GM18519 (cell line): Measurements from ENCODE around the gene LGALSL.
"Not testable (repeated sequence)": the region's sequence is repeated elsewhere in the genome, so short reads cannot be mapped to it uniquely, and the experiment has no call there.

ENCODE experiments used
- ATAC-seq: cut with Tn5 transposase; IDR thresholded peaks from one replicate; pipeline ENCODE4 v1.9.1; 2021; ENCODE audit warnings: mild to moderate bottlenecking, moderate library complexity; ENCODE audit not compliant: unreplicated experiment, low FRiP score

The LGALSL gene

DNA sequence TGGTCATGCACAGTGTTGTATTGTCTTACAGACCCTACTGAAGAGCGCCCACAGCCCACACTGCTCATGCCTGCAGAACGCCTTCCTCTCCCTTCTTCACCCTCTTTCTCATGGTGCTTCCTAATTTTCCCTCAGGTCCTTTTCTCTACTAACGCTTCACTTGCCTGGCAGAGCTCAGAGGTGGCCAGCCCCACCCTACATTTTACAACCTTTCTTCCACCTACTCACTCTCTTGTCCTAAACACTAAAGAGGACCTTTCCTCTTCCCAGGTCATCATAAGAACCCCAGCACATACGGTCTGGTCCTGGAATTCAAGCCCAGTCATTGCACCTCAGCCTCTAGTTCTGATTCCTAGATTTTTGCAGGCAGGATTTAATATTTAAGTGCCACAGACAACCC is 11.7 kb upstream of the LGALSL start:
- no peak for ATAC-seq

DNA sequence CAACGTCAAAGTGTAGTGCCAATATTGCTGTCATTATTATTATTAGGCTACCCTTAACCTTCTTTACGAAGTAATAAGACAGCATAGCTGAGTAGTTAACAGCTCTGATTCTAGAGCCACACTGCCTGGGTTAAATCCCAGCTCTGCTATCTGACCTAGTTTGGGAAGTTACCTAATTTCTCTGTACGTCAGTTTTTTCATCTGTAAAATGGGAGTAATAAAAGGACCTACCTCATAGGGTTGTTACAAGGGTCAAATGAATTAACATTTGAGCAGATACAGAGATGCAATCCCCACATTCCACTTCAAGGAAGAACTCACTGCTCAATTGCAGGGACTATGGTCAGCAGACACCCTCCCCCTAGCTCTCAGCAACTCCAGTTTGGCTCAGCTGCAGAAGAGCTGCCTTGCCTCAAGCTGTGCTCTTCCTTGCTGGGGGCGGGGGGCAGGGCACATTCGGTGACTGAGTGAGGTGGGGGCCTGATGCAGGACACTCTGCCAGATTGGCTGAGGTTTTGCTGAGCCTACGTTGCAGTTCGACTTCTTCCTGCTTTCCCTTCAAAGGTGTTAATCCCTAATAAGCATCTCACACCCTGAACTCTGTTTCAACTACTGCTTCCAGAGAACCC is 11.0 kb upstream of the LGALSL start:
- no peak for ATAC-seq

DNA sequence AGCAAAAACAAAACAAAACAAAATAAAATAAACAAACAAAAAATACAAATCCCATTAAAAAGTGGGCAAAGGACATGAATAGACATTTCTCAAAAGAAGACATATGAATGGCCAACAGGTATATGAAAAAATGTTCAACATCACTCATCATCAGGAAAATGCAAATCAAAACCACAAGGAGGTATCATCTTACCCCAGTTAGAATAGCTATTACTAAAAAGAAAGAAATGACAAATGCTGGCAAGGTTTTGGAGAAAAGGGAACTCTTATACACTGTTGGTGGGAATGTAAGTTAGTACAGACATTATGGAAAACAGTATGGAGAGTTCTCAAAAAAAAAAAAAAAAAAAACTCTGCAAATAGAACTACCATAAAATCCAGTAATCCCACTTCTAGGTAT is 8.0 kb upstream of the LGALSL start:
- ATAC-seq: not testable (repeated sequence)

DNA sequence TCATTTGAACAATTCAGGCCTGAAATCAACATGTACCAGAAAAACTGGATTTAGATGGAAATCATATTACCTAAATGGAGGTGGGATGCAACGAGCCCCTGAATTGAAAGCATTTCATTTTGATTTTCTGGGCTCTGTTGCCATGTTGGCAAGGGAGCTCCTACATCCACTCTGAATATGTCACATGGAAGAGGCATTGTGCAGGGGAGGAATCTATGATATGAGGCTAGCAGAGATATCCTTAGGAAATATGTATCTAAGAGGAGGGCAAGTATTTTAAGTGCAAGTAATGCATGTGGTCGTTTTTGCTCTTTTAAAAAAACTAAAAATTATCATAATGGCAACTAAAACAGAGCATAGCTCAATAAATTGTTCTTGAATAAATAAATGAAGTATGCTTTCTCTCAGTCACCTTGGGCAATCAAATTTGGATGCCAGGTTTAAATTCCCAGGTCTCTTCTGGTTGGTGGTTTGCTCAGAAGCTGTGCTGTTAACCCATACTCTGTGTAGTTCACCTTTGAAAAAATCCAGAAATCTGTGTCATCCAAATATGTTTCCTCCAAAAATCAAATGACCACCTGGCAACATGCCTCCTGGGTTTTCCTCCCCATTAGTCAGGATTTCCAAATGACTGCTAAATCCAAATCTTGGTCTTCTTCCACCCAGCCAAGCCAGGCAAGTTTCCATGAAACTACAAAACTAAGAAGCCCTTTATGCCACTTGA is 6.5 kb upstream of the LGALSL start:
- ATAC-seq: no peak

DNA sequence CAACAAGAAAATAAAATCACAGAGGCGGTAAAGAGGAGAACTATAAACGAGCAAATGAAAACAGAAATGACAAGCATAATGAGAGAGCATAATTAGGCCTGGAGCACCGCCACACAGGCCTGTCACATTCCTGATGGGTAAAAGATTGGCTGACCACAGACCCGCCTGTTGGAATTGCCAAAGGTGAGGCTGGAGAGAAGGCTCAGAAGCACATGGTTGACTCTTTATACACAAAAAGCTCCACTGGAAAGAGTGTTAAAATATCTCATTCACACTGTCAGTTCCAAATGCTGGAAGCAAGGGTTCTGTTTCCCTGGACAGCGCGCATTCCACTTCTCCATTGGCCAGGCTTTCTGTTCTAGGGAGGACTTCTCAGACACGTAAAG is 5.9 kb upstream of the LGALSL start:
- ATAC-seq: no peak

DNA sequence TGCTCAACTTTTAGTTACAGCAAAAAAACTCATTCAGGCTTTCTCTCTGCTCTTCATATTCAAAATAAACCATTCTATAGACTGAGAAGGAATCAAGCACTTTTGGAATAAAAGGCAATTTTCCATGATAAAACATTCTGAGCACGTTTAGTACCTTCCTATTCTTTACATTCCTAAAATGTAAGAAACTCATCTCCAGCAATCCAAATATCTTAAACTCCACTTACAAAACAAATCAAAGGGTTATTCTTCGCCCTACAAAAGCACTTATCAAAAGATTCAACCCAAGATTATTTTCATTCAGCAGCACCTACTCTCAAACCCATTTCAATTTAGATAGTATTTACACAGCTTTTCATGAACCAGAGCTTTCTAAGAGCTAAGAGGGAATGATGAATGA is 2.9 kb upstream of the LGALSL start:
- no peak for ATAC-seq

DNA sequence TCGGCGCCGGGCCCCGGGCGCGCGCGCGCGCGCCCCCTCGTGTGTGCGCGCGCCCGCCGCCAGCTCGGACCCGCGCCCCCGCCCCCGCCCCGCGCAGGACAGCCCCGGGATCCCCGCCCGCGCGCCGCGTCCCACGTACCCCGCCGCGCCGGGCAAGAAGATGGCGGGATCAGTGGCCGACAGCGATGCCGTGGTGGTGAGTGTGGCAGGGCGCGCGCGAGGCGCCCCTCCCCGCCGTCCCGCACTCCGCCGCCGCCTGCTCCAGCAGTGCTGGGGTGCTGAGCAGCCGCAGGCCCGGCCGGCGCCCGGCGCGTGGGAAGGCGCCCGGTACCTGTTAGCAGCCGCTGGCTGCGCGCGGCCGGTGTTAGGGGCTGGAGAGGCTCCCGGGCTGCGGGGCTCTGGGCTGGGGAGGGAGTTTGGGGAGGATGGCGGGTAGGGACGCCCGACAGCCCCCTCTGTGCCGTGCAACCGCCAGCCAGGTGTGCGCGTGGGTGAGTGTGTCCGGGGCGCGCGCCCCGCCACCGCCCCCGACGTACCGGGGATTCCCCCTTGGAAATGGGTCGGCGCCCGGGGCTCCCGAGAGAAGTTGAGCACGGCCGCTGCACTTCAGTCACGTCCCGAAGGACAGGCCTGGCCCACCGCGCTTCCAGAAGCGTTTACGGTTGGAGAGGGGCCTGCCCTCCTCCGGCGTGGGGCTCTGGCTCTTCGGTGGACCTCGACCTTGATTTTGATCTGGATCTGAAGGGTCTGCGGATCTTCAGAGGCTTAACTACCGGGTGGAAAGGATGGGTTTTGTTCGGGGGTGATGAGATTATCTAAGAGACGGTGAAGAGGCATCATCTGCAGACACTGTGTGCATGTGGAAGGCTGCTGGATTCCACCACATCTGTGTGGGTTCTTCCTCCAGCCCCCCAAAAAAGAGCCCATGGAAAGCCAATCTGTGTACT is 697 bp downstream of the LGALSL start:
- ATAC-seq: peak; percentile 34

DNA sequence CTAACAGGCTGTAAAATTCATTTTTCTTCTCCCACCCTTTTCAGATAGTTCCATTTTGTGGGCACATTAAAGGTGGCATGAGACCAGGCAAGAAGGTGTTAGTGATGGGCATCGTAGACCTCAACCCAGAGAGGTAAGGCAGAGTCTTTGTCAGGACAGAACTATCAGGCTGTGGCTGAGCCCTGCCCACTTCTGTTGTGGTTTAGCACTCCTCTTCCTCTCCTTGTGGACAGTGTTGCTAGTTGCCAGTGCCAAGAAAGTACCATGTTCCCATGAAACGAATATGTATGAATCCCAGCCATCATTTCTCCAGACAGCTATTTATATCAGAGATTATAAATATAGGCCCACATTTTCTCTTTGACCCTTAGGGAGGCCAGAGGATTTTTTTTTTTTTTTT is 1.6 kb downstream of the LGALSL start:
- ATAC-seq: no peak

DNA sequence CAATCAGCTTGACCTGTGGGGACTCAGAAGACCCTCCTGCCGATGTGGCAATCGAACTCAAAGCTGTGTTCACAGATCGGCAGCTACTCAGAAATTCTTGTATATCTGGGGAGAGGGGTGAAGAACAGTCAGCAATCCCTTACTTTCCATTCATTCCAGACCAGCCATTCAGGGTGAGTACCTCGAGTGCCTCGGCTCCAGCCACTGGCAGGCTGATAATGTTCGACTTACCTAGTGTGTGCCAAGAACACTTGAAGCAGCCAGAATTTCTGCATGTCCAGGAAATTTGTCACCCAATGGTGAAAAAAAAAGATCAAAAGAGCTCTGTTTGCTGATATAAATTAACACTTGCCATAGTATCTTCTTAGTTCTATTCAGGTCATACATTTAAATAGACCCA is 2.3 kb downstream of the LGALSL start:
- ATAC-seq: no peak

DNA sequence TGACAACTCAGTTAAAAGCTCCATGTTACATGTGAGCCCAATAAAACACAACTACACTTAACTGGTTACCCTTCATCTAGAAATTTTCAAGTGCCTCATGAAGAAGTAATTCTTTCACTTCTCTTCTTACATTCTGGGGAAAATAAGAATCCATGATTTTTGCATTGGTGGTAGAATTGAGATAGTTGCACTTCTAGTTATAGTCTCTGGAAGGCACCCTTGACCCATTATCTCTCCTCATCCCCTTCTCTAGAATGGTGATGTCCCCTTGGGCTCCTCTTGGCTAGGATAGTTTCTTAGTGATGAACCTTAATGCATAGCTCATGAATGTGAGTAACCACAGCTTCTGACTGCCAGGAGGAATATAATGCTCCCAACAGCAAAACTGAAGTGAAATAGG is 3.6 kb downstream of the LGALSL start:
- ATAC-seq: no peak

DNA sequence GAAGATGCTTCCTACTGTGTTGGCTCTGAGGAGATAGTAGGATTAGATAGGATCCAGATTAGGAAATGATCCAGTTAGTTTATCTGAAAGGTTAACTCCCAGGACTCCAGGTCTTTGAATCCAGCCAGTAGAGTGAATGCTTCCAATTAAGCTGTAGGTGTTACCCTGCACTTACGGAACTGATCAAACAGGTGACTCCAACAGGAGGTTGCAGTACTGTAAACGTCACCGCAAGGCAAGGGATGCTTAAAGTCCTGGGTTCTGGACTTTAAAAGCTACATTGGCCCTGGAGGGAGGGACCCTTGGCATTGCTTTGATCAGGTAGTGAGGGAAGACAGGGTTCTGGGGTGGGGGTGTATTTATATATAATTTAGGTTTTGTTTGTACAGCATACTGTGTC is 5.6 kb downstream of the LGALSL start:
- no peak for ATAC-seq

DNA sequence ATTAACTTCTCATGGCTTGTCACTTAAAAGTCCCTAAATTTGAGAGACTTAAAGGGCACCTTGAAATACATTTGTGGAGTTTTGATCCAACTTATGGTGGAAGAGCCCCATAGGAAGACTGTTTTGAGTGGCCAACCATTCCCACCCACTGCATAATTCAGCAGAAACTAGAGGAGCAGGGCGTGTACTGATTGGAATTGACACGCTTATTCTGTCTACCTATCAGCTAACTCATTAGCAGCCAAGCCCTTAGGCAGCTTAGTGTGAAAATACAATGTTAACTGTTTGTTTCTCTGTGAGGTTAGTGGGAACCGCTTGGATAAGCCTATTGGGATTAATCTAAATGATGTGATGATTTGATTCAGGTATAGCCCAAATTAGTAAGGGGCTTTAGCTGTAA is 6.4 kb downstream of the LGALSL start:
- no peak for ATAC-seq

DNA sequence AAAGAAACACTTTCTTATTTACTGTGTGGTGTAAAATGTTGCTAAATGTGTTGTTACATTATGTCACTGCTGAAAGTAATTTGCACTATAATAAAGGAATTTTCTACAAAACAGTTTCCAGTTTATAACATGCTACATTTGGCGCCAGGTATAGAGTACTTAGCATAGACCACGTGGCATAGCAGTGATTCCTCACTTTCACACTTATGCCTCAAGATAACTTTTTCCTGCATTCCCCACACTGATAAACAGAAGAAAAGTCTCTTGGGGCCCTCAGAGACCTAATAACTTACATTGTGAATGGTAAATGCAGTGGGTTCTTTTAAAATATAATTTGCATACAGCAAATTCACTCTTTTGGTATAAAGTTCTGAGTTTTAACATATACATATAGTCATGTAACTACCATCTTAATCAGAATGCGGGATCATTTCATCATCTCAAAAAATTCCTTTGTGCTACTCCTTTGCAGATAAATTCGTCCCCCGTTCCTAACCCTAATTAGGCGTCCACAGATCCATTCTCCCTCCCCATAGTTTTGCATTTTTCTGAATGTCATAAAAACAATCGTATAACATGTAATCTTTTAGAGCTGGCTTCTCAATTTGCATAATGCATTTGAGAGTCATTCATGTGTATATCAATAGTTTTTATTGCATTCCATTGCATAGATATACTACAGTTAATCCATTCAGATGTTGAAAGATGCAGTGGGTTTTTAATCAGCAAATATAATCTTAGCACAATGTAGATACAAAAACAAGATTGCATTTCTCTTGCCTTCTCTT is 7.5 kb downstream of the LGALSL start:
- no peak for ATAC-seq

DNA sequence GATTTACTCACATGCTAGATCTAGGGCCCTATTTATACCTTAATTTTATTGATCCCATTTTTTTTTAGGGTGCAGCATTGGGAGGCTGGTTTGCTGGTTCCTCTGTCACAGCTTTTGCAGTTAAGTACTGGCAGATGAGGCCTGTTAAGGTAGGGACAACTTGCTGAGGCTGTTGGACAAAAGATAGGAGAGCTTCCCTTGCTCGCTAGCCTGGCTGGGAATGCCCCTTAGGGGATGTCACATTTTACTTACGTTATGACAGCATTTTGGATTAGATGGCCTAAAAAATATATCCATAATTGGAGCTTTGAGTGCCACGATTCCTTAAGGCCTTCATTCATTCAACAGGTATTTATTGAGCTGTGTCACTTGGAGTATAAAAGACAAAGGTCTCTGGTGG is 8.2 kb downstream of the LGALSL start:
- no peak for ATAC-seq

DNA sequence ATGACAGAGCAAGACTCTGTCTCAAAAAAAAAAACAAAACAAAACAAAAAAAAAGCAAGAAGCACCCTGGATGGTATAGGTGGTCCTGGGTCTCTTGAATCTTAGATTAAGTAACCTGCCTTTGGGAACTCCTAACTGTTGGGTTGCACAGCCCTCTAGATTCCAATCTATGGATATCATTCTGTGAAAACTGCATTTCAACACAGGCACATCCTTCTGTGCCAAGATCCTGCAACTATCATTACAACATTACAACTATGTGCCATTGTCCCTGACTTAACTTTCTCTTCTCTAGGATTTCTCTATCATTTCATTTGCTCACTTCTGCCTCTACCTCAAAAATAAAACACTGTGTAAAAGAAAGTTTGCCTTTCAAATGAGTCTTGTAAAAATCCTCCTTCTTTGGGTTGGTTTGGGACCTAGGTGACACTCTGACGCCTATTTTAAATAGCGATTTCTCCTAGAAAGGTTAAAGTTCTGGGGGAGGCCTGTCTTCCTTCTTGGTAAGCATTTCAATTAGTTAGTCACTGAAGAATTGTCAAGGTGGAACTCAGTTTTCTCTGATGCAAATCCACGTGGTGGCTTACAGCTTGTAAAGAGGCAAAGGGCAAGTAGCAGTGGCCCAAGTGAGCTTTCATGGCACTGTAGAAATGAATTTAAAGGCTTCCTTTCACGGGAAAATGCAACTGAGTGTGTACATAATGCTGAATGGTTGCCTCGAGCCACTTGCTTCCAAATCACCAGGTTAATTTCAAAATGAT is 9.2 kb downstream of the LGALSL start:
- ATAC-seq: no peak

DNA sequence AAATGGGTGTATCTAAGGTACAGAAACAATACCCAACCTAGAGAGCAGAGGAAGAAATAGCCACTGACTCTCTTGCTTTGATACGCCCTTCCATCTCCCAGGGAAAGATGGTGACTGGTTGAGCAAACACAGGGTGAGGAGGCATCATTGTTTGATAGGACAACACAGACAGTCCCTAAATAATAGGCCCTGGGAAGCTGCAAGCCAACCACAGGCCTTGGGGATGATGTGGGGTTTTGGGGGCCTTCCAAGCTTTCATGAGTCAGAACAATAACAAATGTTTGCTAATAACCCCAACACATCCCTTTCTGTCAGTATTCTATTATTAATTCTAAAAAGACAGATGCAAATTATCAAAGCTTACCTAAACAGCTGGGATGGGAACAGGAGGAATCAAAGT is 9.8 kb downstream of the LGALSL start:
- no peak for ATAC-seq

DNA sequence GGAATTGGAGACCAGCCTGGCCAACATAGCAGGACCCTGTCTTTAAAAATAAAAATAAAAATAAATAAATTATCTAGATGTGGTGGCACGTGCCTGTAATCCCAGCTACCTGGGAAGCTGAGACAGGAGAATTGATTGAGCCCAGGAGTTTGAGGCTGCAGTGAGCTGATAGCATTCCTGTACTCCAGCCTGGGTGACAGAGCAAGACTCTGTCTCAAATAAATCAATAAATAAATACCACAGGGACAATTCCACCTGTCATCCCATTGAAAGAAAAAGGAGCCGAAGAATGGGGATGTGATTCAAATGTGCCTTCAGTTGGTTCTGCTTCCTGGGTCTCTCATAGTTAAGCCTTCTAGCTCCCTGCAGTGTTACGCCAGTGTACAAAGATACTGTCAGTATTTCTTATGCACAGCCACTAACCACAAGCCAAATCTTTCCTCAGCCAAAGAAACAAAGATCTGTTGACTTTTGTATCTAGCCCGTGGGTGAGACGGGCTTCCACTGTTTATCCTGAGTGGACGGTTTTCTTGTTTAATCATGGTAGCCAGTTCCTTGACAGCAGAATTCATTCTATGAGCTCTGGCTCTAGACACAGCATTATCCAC is 12.6 kb downstream of the LGALSL start:
- no peak for ATAC-seq

DNA sequence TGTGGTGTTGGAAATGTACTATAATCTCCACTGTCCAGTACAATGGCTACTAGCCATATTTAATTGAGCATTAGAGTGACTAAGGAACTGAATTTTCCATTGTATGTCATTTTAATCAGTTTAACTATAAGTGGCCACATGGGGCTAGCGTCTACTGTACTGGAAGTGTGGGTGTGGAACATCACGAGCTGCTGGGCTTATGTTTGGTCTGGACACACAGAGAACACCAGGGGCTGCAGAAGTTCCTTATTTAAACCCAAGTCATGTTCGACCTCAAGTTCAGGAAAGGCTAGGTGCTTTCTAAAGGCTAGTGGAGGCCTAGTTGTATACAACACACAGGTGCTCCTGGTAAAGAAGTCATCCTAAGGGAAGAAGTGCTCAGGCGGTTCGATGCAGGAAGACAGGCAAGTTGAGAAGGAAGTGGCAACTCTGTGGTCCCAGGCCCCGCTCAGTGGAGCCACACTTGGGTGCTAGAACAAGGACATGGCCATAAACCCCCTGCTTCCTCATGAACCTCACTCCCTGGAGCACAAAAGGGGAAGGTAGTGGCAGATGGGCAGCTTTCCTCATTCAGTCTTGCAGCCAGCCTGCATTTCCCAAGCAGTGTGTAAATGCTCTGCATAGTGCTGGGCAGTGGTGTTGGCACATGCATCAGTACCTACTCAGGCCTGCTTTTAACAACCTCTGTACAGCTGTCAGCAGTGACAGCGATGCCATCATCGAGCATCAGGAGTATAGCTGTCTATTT is 13.3 kb downstream of the LGALSL start:
- no peak for ATAC-seq

DNA sequence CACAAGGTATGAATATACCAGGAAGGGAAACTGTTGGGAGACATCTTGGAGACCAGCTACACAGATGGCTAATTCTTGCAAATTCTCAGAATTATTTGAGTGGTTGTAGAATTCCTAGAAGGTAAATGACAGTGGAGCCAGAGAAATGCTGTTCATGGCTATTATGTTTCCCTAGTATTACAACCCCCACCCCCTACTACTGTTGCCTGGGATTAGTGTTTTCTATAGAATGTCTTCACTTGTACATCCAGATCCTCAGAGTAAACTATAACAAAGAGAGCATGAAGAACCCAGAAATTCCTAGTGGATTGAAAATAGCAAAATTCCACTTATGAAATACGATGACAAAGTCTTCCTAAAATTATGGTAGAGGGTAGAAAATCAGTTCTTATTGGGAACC is 15.3 kb downstream of the LGALSL start:
- ATAC-seq: no peak
